HepG2 (cell line): Measurements from ENCODE around the gene SNX24. TPM values are rescaled to one million over a fixed set of nuclear protein-coding genes. Genes with fewer than 3 reads are reported as not detected.

ENCODE experiments used
- ATAC-seq: fragments of 200-7000 bp; cut with Tn5 transposase; 3 replicates; pipeline ENCODE4 v1.9.1; 2020; ENCODE audit warnings: mild to moderate bottlenecking, moderate library complexity
- BruUV-seq: library from RNA; stranded (reverse); fragments of 400-500 nt; replicated peaks from 2 replicates; lab custom pipeline; 2021; lab: Mats Ljungman, UMichigan
- CTCF ChIA-PET: fragments of 300-600 bp; formaldehyde crosslinking; extraction: SDS; loops from one replicate; lab custom pipeline; 2021; ENCODE audit warnings: low total read pairs, inconsistent platforms, low intra/inter-chr PET ratio; lab: Yijun Ruan, JAX
- POLR2A ChIA-PET: fragments of 350-600 bp; sonication (Branson Sonifier 250); formaldehyde crosslinking; loops from one replicate; lab custom pipeline; 2020; ENCODE audit warnings: antibody characterized with exemption, inconsistent platforms; lab: Yijun Ruan, JAX
- DNase-seq: peaks from one replicate; pipeline ENCODE4 v3.0.0-alpha.2; 2015; ENCODE audit warnings: low spot score
- FAIRE-seq: peaks from 3 replicates; lab custom pipeline; 2011; peaks lifted over from hg19 to GRCh38; lab: Jason Lieb, UNC
- H2AFZ ChIP-seq: one replicate; pipeline ENCODE4 v1.6.1; 2011; ENCODE audit warnings: low read length, inconsistent platforms
- H3K27ac ChIP-seq: fragments of 300-600 bp; 3 replicates; pipeline ENCODE4 v1.8.0; 2011; ENCODE audit warnings: mixed run types, mild to moderate bottlenecking, mixed read lengths, low read length, inconsistent platforms; ENCODE audit not compliant: insufficient read depth; ENCODE audit errors: extremely low read length
- H3K27me3 ChIP-seq, 2 experiments: fragments of 200-600 bp in 1 of 2; 2 replicates in 1 of 2; 3 replicates in 1 of 2; pipeline versions ENCODE4 v1.6.0 to v1.8.0; 2011; ENCODE audit warnings: low read length in 2 of 2, mild to moderate bottlenecking in 2 of 2, moderate library complexity in 2 of 2, inconsistent platforms in 1 of 2; ENCODE audit not compliant: insufficient read depth in 2 of 2, control insufficient read depth in 1 of 2
- H3K36me3 ChIP-seq, 2 experiments: fragments of 200-600 bp in 1 of 2; replicated peaks in 1 of 2; 2 replicates in 1 of 2; 3 replicates in 1 of 2; pipeline versions ENCODE4 v1.5.1 to v1.8.0; 2011; ENCODE audit warnings: low read length in 2 of 2, inconsistent platforms in 1 of 2; ENCODE audit not compliant: insufficient read depth in 2 of 2, control insufficient read depth in 1 of 2
- H3K4me1 ChIP-seq: 2 replicates; pipeline ENCODE4 v1.5.1; 2012; ENCODE audit warnings: low read length, inconsistent platforms; ENCODE audit not compliant: insufficient read depth
- H3K4me2 ChIP-seq: 2 replicates; pipeline ENCODE4 v1.6.0; 2011; ENCODE audit warnings: low read depth, low read length, inconsistent platforms
- H3K4me3 ChIP-seq, 3 experiments: fragments of 200-600 bp in 1 of 3; sonication (generic), shearing (Covaris generic) in 1 of 3; replicated peaks in 1 of 3; 2 replicates each; pipeline ENCODE4 v1.5.1; 2011 to 2016; ENCODE audit warnings: low read length in 3 of 3, inconsistent platforms in 2 of 3, low read depth in 2 of 3, mild to moderate bottlenecking in 2 of 3, control low read depth in 1 of 3, mixed read lengths in 1 of 3; ENCODE audit not compliant: insufficient read depth in 1 of 3
- H3K79me2 ChIP-seq: one replicate; pipeline ENCODE4 v1.6.1; 2011; ENCODE audit warnings: low read length, inconsistent platforms; ENCODE audit not compliant: insufficient read depth
- H3K9ac ChIP-seq: 2 replicates; pipeline ENCODE4 v1.6.0; 2011; ENCODE audit warnings: mild to moderate bottlenecking, low read depth, low read length, inconsistent platforms; ENCODE audit not compliant: insufficient read depth
- H3K9me3 ChIP-seq: 2 replicates; pipeline ENCODE4 v1.5.1; 2012; ENCODE audit warnings: mild to moderate bottlenecking, low read length
- H4K20me1 ChIP-seq: 2 replicates; pipeline ENCODE4 v1.6.0; 2011; ENCODE audit warnings: inconsistent platforms, mild to moderate bottlenecking, low read length, moderate library complexity; ENCODE audit not compliant: insufficient read depth
- CENPT ChIP-seq: sonication (generic); formaldehyde crosslinking; IDR thresholded peaks from 2 replicates; pipeline ENCODE4 v1.8.0; 2022; ENCODE audit warnings: low read depth, mild to moderate bottlenecking, moderate library complexity, missing genetic modification reagents
- HNRNPK ChIP-seq: fragments of 200-400 bp; formaldehyde crosslinking; IDR thresholded peaks from 2 replicates; pipeline ENCODE4 v1.6.1; 2018; ENCODE audit warnings: low read length, low read depth, moderate library complexity, mild to moderate bottlenecking; ENCODE audit not compliant: poor library complexity, severe bottlenecking
- ISL2 ChIP-seq: sonication (generic); formaldehyde crosslinking; IDR thresholded peaks from 2 replicates; pipeline ENCODE4 v1.5.0; 2020; ENCODE audit warnings: missing genetic modification reagents
- PCBP2 ChIP-seq: fragments of 200-400 bp; formaldehyde crosslinking; optimal IDR thresholded peaks from 2 replicates; pipeline ENCODE3; 2018; ENCODE audit warnings: low read length, low read depth; ENCODE audit not compliant: poor library complexity, severe bottlenecking
- RAD51 ChIP-seq: fragments of 450-650 bp; IDR thresholded peaks from 2 replicates; pipeline ENCODE4 v1.6.1; 2016; ENCODE audit warnings: borderline replicate concordance
- SIN3B ChIP-seq: fragments of 150-350 bp; IDR thresholded peaks from 2 replicates; pipeline ENCODE4 v1.6.1; 2014; ENCODE audit warnings: low read length
- SPEN ChIP-seq: sonication (generic); formaldehyde crosslinking; IDR thresholded peaks from 2 replicates; pipeline ENCODE4 v1.5.1; 2020; ENCODE audit warnings: low read depth, mild to moderate bottlenecking, missing genetic modification reagents
- ZMYM2 ChIP-seq: sonication (generic); formaldehyde crosslinking; IDR thresholded peaks from 2 replicates; pipeline ENCODE4 v1.8.0; 2022; ENCODE audit warnings: mild to moderate bottlenecking, missing genetic modification reagents
- ZNF282 ChIP-seq: fragments of 450-650 bp; IDR thresholded peaks from 2 replicates; pipeline ENCODE4 v1.6.1; 2018; ENCODE audit not compliant: partially characterized antibody
- ZNF33A ChIP-seq: sonication (generic); formaldehyde crosslinking; IDR thresholded peaks from 2 replicates; pipeline ENCODE4 v1.5.1; 2020; ENCODE audit warnings: missing genetic modification reagents, mild to moderate bottlenecking, moderate library complexity, borderline replicate concordance
- ZNF652 ChIP-seq: IDR thresholded peaks from 2 replicates; pipeline ENCODE4 v1.6.1; 2016; ENCODE audit warnings: low read depth, borderline replicate concordance
- ZNF766 ChIP-seq: sonication (generic); formaldehyde crosslinking; IDR thresholded peaks from 2 replicates; pipeline ENCODE4 v1.5.0; 2020; ENCODE audit warnings: missing genetic modification reagents, borderline replicate concordance
- WGBS: methylation state at CpG from one replicate; pipeline ENCODE4 v1.1.6; 2017; ENCODE audit warnings: low lambda C conversion rate; 5-methylcytosine and 5-hydroxymethylcytosine counted together
- in situ Hi-C: cut with HindIII; loops from 2 replicates; pipeline ENCODE4 v1.10.0; 2017; ENCODE audit warnings: low pct_unique_long_range_greater_than_20kb; ENCODE audit not compliant: extremely low pct_ligation_motif_present
- intact Hi-C: fragments of 100-400 bp; cut with micrococcal nuclease; formaldehyde crosslinking; loops from one replicate; pipeline ENCODE4 v1.10.0; 2022; ENCODE audit not compliant: unreplicated experiment
- polyA plus RNA-seq, 8 experiments: library from polyadenylated mRNA; depleted of rRNA in 3 of 8; stranded (reverse) in 7 of 8; unstranded in 1 of 8; fragments of >200 nt; fragmentation: Illumina TruSeq in 4 of 8; extraction: Trizol in 4 of 8; gene quantifications; 2 replicates each; pipeline versions ENCODE4 v1.2.1 to v1.2.3, GENCODE V29; 2011 to 2016; ENCODE audit warnings: low read depth in 4 of 8, missing spikeins in 1 of 8, mixed read lengths in 1 of 8; ENCODE audit not compliant: insufficient read depth in 1 of 8
- total RNA-seq, 5 experiments: library from RNA; depleted of rRNA; stranded (reverse); fragments of >200 nt; fragmentation: Illumina TruSeq; extraction: Trizol; gene quantifications; 2 replicates each; pipeline ENCODE4 v1.2.3, GENCODE V29; 2016; ENCODE audit warnings: low read depth in 1 of 5

Gene SNX24
- total and polyA plus RNA-seq, 2 of the 13 experiments (the other 11 are each of a cell fraction or from before 2014, with no cell fraction given): 7.2 to 23.7 TPM

- FAIRE-seq (no peak), DNase-seq (no peak), ATAC-seq (no peak)
- TF ChIP-seq PCBP2 (peak; percentile 91), SPEN (CRISPR knock-in tag) (no peak), RAD51 (no peak), HNRNPK (peak; percentile 76)
- ChIA-PET POLR2A (no interaction called here), CTCF (no interaction called here)
- BruUV-seq: no TSS peak
- Histone ChIP-seq H3K36me3 (no peaks in the 10 kb centered on the region), H3K4me1 (no peaks in the 10 kb centered on the region), H3K4me2 (no peak overlapping the region), H3K4me3 (no peak overlapping the region), H2AFZ (no peak overlapping the region), H3K27me3 (no peaks in the 10 kb centered on the region), H3K9me3 (no peaks in the 10 kb centered on the region), H3K27ac (no peak overlapping the region), H4K20me1 (no peaks in the 10 kb centered on the region), H3K9ac (no peak overlapping the region), H3K79me2 (no peaks in the 10 kb centered on the region)
- in situ Hi-C loops: no loop called here
- intact Hi-C loops: no loop called here
- 94% methylated on average over 4 of the region's 4 CpGs for WGBS
Measured at GRCh38 chr5:122924719-122925395, 79.4 kb downstream of the SNX24 start.

- no peak overlapping the region for H3K4me3 ChIP-seq
- DNase-seq (no peak), FAIRE-seq (no peak), ATAC-seq (no peak)
- no peak overlapping the region for H3K4me2 ChIP-seq
- no peaks in the 10 kb centered on the region for H4K20me1 ChIP-seq
- intact Hi-C loops: no loop called here
- H3K9me3 ChIP-seq: no peaks in the 10 kb centered on the region
- 100% methylated on average over 1 of the region's 1 CpG for WGBS
- no peaks in the 10 kb centered on the region for H3K27me3 ChIP-seq
- H3K36me3 ChIP-seq: no peaks in the 10 kb centered on the region
- in situ Hi-C loops: no loop called here
- no peak overlapping the region for H3K27ac ChIP-seq
- TF ChIP-seq ZMYM2 (CRISPR knock-in tag): no peak
- TF ChIP-seq ZNF766: no peak
- no peak for TF ChIP-seq ISL2 (CRISPR knock-in tag)
- TF ChIP-seq ZNF652 (CRISPR knock-in tag): no peak
- no peak for TF ChIP-seq ZNF282
- no peak for TF ChIP-seq CENPT (CRISPR knock-in tag)
- no peak for TF ChIP-seq SIN3B
- no peak for TF ChIP-seq ZNF33A (CRISPR knock-in tag)
- H3K79me2 ChIP-seq: no peaks in the 10 kb centered on the region
- no TSS peak for BruUV-seq
- H3K4me1 ChIP-seq: peaks cover 8% of the 10 kb centered on the region
- H3K9ac ChIP-seq: no peak overlapping the region
- H2AFZ ChIP-seq: no peak overlapping the region
- CTCF ChIA-PET: no interaction called here
- POLR2A ChIA-PET: no interaction called here
Measured at GRCh38 chr5:122929001-122929400, 83.6 kb downstream of the SNX24 start.
